GM23338 (cell line): Measurements from ENCODE around the gene PSMD10. TPM values are rescaled to one million over a fixed set of nuclear protein-coding genes. Genes with fewer than 3 reads are reported as not detected.

ENCODE experiments used
- ATAC-seq: fragments of 200-7000 bp; cut with Tn5 transposase; 3 replicates; pipeline ENCODE4 v1.9.1; 2020
- DNase-seq: peaks from one replicate; pipeline ENCODE4 v3.0.0-alpha.2; 2015; ENCODE audit warnings: low spot score
- H2AFZ ChIP-seq: fragments of 200-600 bp; sonication (generic); 2 replicates; pipeline ENCODE4 v1.8.0; 2016; ENCODE audit warnings: antibody characterized with exemption, mild to moderate bottlenecking, moderate library complexity
- H3F3A ChIP-seq: fragments of 200-600 bp; sonication (generic); replicated peaks from 2 replicates; pipeline ENCODE4 v1.8.0; 2017; ENCODE audit warnings: antibody characterized with exemption, mixed run types, low read depth
- H3K27ac ChIP-seq: fragments of 200-600 bp; sonication (generic); 2 replicates; pipeline ENCODE4 v1.6.1; 2016; ENCODE audit warnings: low read depth
- H3K27me3 ChIP-seq: fragments of 200-600 bp; sonication (generic); 2 replicates; pipeline ENCODE4 v1.8.0; 2016; ENCODE audit warnings: mild to moderate bottlenecking, mixed run types, moderate library complexity; ENCODE audit not compliant: insufficient read depth
- H3K36me3 ChIP-seq: fragments of 200-600 bp; sonication (generic); 2 replicates; pipeline ENCODE4 v1.8.0; 2016; ENCODE audit warnings: mild to moderate bottlenecking; ENCODE audit not compliant: insufficient read depth
- H3K4me1 ChIP-seq: fragments of 200-600 bp; sonication (generic); 2 replicates; pipeline ENCODE4 v1.8.0; 2016; ENCODE audit warnings: mild to moderate bottlenecking, moderate library complexity; ENCODE audit not compliant: insufficient read depth
- H3K4me2 ChIP-seq: fragments of 200-600 bp; sonication (generic); 2 replicates; pipeline ENCODE4 v1.7.1; 2017; ENCODE audit warnings: mixed run types
- H3K4me3 ChIP-seq: fragments of 200-600 bp; sonication (generic); 2 replicates; pipeline ENCODE4 v1.6.1; 2016; ENCODE audit warnings: mixed run types
- H3K79me2 ChIP-seq: fragments of 200-600 bp; sonication (generic); replicated peaks from 2 replicates; pipeline ENCODE4 v1.8.0; 2017; ENCODE audit warnings: mild to moderate bottlenecking; ENCODE audit not compliant: insufficient read depth
- H3K9me2 ChIP-seq: fragments of 200-600 bp; sonication (generic); 2 replicates; pipeline ENCODE4 v1.8.0; 2017; ENCODE audit not compliant: insufficient read depth
- H4K20me1 ChIP-seq: fragments of 200-600 bp; sonication (generic); replicated peaks from 2 replicates; pipeline ENCODE4 v1.8.0; 2017; ENCODE audit warnings: mild to moderate bottlenecking; ENCODE audit not compliant: insufficient read depth
- H3K27ac Mint-ChIP-seq: 2 replicates; pipeline ENCODE4 v1.8.0; 2020; ENCODE audit warnings: inconsistent platforms, mild to moderate bottlenecking, moderate library complexity, mixed read lengths
- H3K27me3 Mint-ChIP-seq: 3 replicates; pipeline ENCODE4 v1.8.0; 2022; ENCODE audit warnings: low read depth, mild to moderate bottlenecking, moderate library complexity, mixed read lengths, inconsistent platforms; ENCODE audit not compliant: insufficient read depth, poor library complexity
- H3K36me3 Mint-ChIP-seq: 3 replicates; pipeline ENCODE4 v1.8.0; 2021; ENCODE audit warnings: low read depth, mild to moderate bottlenecking, inconsistent platforms, moderate library complexity, mixed read lengths
- H3K4me1 Mint-ChIP-seq: 3 replicates; pipeline ENCODE4 v1.8.0; 2020; ENCODE audit warnings: mild to moderate bottlenecking, inconsistent platforms, mixed read lengths
- H3K4me3 Mint-ChIP-seq: 3 replicates; pipeline ENCODE4 v1.8.0; 2021; ENCODE audit warnings: moderate library complexity, mild to moderate bottlenecking, inconsistent platforms, mixed read lengths
- H3K9me3 Mint-ChIP-seq: 3 replicates; pipeline ENCODE4 v1.8.0; 2020; ENCODE audit warnings: moderate library complexity, mild to moderate bottlenecking, inconsistent platforms, mixed read lengths
- CREB1 ChIP-seq: fragments of 250-450 bp; sonication (Bioruptor Pico); IDR thresholded peaks from 2 replicates; pipeline ENCODE4 v1.5.0; 2020; ENCODE audit warnings: low read depth, mild to moderate bottlenecking, moderate library complexity
- EZH2phosphoT487 ChIP-seq: fragments of 200-600 bp; sonication (generic); IDR thresholded peaks from one replicate; pipeline ENCODE4 v1.8.1; 2018; ENCODE audit warnings: antibody characterized with exemption; ENCODE audit not compliant: unreplicated experiment
- NANOG ChIP-seq: IDR thresholded peaks from 2 replicates; pipeline ENCODE4 v1.6.1; 2016; ENCODE audit warnings: antibody characterized with exemption, borderline replicate concordance
- POLR2AphosphoS5 ChIP-seq: IDR thresholded peaks from 2 replicates; pipeline ENCODE4 v1.6.1; 2016; ENCODE audit warnings: antibody characterized with exemption, low read depth
- STAT1 ChIP-seq: IDR thresholded peaks from one replicate; pipeline ENCODE4 v1.6.1; 2016; ENCODE audit warnings: antibody characterized with exemption; ENCODE audit not compliant: unreplicated experiment
- ZNF114 ChIP-seq: fragments of 250-450 bp; sonication (Bioruptor Pico); IDR thresholded peaks from 2 replicates; pipeline ENCODE4 v1.5.0; 2020; ENCODE audit warnings: mild to moderate bottlenecking, moderate library complexity
- polyA plus RNA-seq: library from polyadenylated mRNA; unstranded; fragments of >200 nt; fragmentation: Nextera tagmentation; extraction: Ambion mirVana; gene quantifications from 2 replicates; pipeline ENCODE4 v1.2.1, GENCODE V29; 2016
- total RNA-seq: library from RNA; depleted of rRNA; stranded (reverse); fragments of >200 nt; shearing (Covaris generic); gene quantifications from 2 replicates; pipeline ENCODE4 v1.2.3, GENCODE V29; 2014
- TF ChIP-seq, protein P1 (sequence below): fragments of 250-450 bp; sonication (Bioruptor Pico); IDR thresholded peaks from 2 replicates; pipeline ENCODE4 v1.5.0; 2020; ENCODE audit warnings: mild to moderate bottlenecking, moderate library complexity
- TF ChIP-seq, protein P2 (sequence below), 2 experiments: fragments of 200-600 bp in 1 of 2; sonication (generic) in 1 of 2; conservative IDR thresholded peaks; 2 replicates each; pipeline versions ENCODE4 v1.5.1 to v1.6.1; 2016 to 2017; ENCODE audit warnings: antibody characterized with exemption in 2 of 2, low read depth in 2 of 2, mild to moderate bottlenecking in 2 of 2, moderate library complexity in 1 of 2

Gene PSMD10
- total and polyA plus RNA-seq, 2 experiments from 2014 or later, result 53.0 to 61.2 TPM

DNA sequence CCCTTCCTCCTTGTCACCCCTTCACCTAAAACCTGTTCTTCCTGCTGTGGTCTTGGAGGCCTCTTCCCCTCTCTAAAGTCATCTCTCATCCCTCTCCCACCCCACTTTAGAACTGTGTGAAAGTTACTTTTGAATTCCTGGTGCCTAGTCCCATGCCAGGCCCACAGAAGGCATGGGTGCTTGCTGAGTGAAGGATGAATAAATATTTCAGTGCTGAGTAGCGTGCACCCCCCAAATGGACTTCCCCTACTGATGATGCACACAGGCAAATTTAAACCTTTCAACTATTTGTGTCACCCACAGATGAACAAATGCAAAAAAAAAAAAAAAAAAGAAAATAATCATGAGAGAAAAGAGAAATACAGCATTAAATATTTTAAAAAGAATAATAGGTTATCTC lies 19.8 kb downstream of the PSMD10 start (continued):
- TF ChIP-seq, protein P1, sequence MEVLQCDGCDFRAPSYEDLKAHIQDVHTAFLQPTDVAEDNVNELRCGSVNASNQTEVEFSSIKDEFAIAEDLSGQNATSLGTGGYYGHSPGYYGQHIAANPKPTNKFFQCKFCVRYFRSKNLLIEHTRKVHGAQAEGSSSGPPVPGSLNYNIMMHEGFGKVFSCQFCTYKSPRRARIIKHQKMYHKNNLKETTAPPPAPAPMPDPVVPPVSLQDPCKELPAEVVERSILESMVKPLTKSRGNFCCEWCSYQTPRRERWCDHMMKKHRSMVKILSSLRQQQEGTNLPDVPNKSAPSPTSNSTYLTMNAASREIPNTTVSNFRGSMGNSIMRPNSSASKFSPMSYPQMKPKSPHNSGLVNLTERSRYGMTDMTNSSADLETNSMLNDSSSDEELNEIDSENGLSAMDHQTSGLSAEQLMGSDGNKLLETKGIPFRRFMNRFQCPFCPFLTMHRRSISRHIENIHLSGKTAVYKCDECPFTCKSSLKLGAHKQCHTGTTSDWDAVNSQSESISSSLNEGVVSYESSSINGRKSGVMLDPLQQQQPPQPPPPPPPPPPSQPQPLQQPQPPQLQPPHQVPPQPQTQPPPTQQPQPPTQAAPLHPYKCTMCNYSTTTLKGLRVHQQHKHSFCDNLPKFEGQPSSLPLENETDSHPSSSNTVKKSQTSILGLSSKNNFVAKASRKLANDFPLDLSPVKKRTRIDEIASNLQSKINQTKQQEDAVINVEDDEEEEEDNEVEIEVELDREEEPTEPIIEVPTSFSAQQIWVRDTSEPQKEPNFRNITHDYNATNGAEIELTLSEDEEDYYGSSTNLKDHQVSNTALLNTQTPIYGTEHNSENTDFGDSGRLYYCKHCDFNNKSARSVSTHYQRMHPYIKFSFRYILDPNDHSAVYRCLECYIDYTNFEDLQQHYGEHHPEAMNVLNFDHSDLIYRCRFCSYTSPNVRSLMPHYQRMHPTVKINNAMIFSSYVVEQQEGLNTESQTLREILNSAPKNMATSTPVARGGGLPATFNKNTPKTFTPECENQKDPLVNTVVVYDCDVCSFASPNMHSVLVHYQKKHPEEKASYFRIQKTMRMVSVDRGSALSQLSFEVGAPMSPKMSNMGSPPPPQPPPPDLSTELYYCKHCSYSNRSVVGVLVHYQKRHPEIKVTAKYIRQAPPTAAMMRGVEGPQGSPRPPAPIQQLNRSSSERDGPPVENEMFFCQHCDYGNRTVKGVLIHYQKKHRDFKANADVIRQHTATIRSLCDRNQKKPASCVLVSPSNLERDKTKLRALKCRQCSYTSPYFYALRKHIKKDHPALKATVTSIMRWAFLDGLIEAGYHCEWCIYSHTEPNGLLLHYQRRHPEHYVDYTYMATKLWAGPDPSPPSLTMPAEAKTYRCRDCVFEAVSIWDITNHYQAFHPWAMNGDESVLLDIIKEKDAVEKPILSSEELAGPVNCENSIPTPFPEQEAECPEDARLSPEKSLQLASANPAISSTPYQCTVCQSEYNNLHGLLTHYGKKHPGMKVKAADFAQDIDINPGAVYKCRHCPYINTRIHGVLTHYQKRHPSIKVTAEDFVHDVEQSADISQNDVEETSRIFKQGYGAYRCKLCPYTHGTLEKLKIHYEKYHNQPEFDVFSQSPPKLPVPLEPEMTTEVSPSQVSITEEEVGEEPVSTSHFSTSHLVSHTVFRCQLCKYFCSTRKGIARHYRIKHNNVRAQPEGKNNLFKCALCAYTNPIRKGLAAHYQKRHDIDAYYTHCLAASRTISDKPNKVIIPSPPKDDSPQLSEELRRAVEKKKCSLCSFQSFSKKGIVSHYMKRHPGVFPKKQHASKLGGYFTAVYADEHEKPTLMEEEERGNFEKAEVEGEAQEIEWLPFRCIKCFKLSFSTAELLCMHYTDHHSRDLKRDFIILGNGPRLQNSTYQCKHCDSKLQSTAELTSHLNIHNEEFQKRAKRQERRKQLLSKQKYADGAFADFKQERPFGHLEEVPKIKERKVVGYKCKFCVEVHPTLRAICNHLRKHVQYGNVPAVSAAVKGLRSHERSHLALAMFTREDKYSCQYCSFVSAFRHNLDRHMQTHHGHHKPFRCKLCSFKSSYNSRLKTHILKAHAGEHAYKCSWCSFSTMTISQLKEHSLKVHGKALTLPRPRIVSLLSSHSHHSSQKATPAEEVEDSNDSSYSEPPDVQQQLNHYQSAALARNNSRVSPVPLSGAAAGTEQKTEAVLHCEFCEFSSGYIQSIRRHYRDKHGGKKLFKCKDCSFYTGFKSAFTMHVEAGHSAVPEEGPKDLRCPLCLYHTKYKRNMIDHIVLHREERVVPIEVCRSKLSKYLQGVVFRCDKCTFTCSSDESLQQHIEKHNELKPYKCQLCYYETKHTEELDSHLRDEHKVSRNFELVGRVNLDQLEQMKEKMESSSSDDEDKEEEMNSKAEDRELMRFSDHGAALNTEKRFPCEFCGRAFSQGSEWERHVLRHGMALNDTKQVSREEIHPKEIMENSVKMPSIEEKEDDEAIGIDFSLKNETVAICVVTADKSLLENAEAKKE (CRISPR knock-in tag), result no peak
- no peak for TF ChIP-seq CREB1

DNA sequence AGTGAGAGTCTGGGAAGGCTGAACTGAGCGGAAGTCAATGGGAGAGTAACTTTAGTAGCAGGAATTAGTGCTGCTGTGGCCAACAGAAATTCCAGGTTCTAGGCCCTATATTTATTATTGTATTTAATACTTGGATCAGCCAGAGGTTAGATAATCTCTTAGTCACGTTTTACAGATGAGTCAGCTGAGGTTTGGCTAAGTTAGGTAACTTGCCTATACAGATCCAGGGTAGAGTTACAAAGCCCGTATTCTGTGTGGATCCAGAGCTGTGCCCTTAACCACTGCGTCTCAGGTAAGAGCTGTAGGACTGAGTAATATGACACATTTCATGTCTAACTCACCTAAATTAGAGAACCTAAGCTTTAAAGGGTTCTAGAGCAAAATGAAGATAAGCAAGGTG lies 20.5 kb downstream of the PSMD10 start:
- no peaks in the 10 kb centered on the region for H3K36me3 Mint-ChIP-seq
- no peak overlapping the region for H3K27ac ChIP-seq
- no peaks in the 10 kb centered on the region for H3K9me3 Mint-ChIP-seq
- H3K4me3 ChIP-seq, result no peak overlapping the region
- H3K27ac Mint-ChIP-seq, result no peak overlapping the region
- no peaks in the 10 kb centered on the region for H3K27me3 Mint-ChIP-seq
- no peak overlapping the region for H3K4me3 Mint-ChIP-seq
- no peaks in the 10 kb centered on the region for H3K9me2 ChIP-seq
- H2AFZ ChIP-seq, result no peak overlapping the region
- H3F3A ChIP-seq, result no peaks in the 10 kb centered on the region
- no peaks in the 10 kb centered on the region for H3K79me2 ChIP-seq
- ATAC-seq (no peak), DNase-seq (no peak)
- no peaks in the 10 kb centered on the region for H3K4me1 ChIP-seq
- H3K36me3 ChIP-seq, result no peaks in the 10 kb centered on the region
- no peaks in the 10 kb centered on the region for H4K20me1 ChIP-seq
- H3K27me3 ChIP-seq, result no peaks in the 10 kb centered on the region
- no peak overlapping the region for H3K4me2 ChIP-seq
- peaks cover 12% of the 10 kb centered on the region; the same call in 2 of the 3 replicates for H3K4me1 Mint-ChIP-seq
- TF ChIP-seq EZH2phosphoT487, result no peak
- TF ChIP-seq, protein P1 (CRISPR knock-in tag), result no peak
- no peak for TF ChIP-seq STAT1
- no peak for TF ChIP-seq POLR2AphosphoS5
- no peak for TF ChIP-seq CREB1
- no peak for TF ChIP-seq ZNF114 (CRISPR knock-in tag)
- no peak for TF ChIP-seq NANOG
- TF ChIP-seq, protein P2, sequence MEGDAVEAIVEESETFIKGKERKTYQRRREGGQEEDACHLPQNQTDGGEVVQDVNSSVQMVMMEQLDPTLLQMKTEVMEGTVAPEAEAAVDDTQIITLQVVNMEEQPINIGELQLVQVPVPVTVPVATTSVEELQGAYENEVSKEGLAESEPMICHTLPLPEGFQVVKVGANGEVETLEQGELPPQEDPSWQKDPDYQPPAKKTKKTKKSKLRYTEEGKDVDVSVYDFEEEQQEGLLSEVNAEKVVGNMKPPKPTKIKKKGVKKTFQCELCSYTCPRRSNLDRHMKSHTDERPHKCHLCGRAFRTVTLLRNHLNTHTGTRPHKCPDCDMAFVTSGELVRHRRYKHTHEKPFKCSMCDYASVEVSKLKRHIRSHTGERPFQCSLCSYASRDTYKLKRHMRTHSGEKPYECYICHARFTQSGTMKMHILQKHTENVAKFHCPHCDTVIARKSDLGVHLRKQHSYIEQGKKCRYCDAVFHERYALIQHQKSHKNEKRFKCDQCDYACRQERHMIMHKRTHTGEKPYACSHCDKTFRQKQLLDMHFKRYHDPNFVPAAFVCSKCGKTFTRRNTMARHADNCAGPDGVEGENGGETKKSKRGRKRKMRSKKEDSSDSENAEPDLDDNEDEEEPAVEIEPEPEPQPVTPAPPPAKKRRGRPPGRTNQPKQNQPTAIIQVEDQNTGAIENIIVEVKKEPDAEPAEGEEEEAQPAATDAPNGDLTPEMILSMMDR (conservative IDR thresholded peaks at IDR 0.05; ENCODE audit: low read depth in 2 of 2), result no peak
